Neuronal stem cell (in vitro differentiated cells): ENCODE measurements around the gene PNPLA7.
A peak's percentile ranks its signal among the peaks of the same experiment; 100 is the strongest.
"Not testable (repeated sequence)": the region's sequence is repeated elsewhere in the genome, so short reads cannot be mapped to it uniquely, and the experiment has no call there.

Source experiments
- DNase-seq: peaks from one replicate; pipeline ENCODE4 v3.0.0-alpha.2; 2013; ENCODE audit warnings: low spot score
- H2AFZ ChIP-seq: one replicate; pipeline ENCODE4 v1.6.1; 2013; ENCODE audit warnings: mild to moderate bottlenecking, low read length, inconsistent platforms
- H2AK5ac ChIP-seq: 2 replicates; pipeline ENCODE4 v1.6.1; 2013; ENCODE audit warnings: low read depth, mild to moderate bottlenecking, inconsistent platforms, low read length, moderate library complexity, mixed read lengths
- H2BK120ac ChIP-seq: 2 replicates; pipeline ENCODE4 v1.6.1; 2013; ENCODE audit warnings: low read depth, mild to moderate bottlenecking, inconsistent platforms, low read length, moderate library complexity, mixed read lengths
- H2BK12ac ChIP-seq: one replicate; pipeline ENCODE4 v1.6.1; 2013; ENCODE audit warnings: low read length, inconsistent platforms
- H2BK15ac ChIP-seq: 2 replicates; pipeline ENCODE4 v1.6.1; 2013; ENCODE audit warnings: mild to moderate bottlenecking, low read length, inconsistent platforms, mixed read lengths
- H2BK5ac ChIP-seq: one replicate; pipeline ENCODE4 v1.6.1; 2013; ENCODE audit warnings: inconsistent platforms, mild to moderate bottlenecking, low read length, moderate library complexity
- H3K14ac ChIP-seq: one replicate; pipeline ENCODE4 v1.6.1; 2013; ENCODE audit warnings: low read length, inconsistent platforms
- H3K18ac ChIP-seq: 2 replicates; pipeline ENCODE4 v1.6.1; 2013; ENCODE audit warnings: low read length, inconsistent platforms
- H3K23ac ChIP-seq: 2 replicates; pipeline ENCODE4 v1.6.1; 2013; ENCODE audit warnings: low read depth, mild to moderate bottlenecking, mixed read lengths, low read length, inconsistent platforms; ENCODE audit not compliant: poor library complexity
- H3K27ac ChIP-seq: replicated peaks from 3 replicates; pipeline ENCODE4 v1.5.1; 2013; ENCODE audit warnings: low read length, inconsistent platforms
- H3K27me3 ChIP-seq, 3 experiments: 2 replicates each; pipeline ENCODE4 v1.6.1; 2013; ENCODE audit warnings: low read length in 3 of 3, mild to moderate bottlenecking in 2 of 3, inconsistent platforms in 1 of 3, low read depth in 1 of 3, mixed read lengths in 1 of 3, moderate library complexity in 1 of 3; ENCODE audit not compliant: control insufficient read depth in 3 of 3, insufficient read depth in 3 of 3
- H3K36me3 ChIP-seq, 2 donors: replicated peaks in 1 of 2; 2 replicates each; pipeline ENCODE4 v1.6.1; 2013; ENCODE audit warnings: low read length in 2 of 2; ENCODE audit not compliant: control insufficient read depth in 2 of 2, insufficient read depth in 2 of 2
- H3K4ac ChIP-seq: 2 replicates; pipeline ENCODE4 v1.6.1; 2013; ENCODE audit warnings: inconsistent platforms, mild to moderate bottlenecking, low read length, moderate library complexity
- H3K4me1 ChIP-seq, 2 donors: 1 replicate in 1 of 2; 2 replicates in 1 of 2; pipeline ENCODE4 v1.6.1; 2013; ENCODE audit warnings: low read length in 2 of 2, low read depth in 1 of 2; ENCODE audit not compliant: control insufficient read depth in 2 of 2, insufficient read depth in 1 of 2
- H3K4me2 ChIP-seq: one replicate; pipeline ENCODE4 v1.6.1; 2013; ENCODE audit warnings: mild to moderate bottlenecking, low read length, inconsistent platforms; ENCODE audit not compliant: insufficient read depth, poor library complexity, severe bottlenecking
- H3K4me3 ChIP-seq, 2 donors: 2 replicates each; pipeline ENCODE4 v1.5.1; 2013; ENCODE audit warnings: low read length in 2 of 2, mild to moderate bottlenecking in 2 of 2, inconsistent platforms in 1 of 2, moderate library complexity in 1 of 2
- H3K79me1 ChIP-seq: one replicate; pipeline ENCODE4 v1.6.1; 2013; ENCODE audit warnings: low read depth, mild to moderate bottlenecking, inconsistent platforms, low read length, moderate library complexity
- H3K9ac ChIP-seq: one replicate; pipeline ENCODE4 v1.6.1; 2013; ENCODE audit warnings: mild to moderate bottlenecking, low read depth, low read length, inconsistent platforms; ENCODE audit not compliant: poor library complexity
- H3K9me3 ChIP-seq, 2 donors: replicated peaks in 1 of 2; 2 replicates each; pipeline versions ENCODE3 to v1.6.1; 2013; ENCODE audit warnings: low read length in 2 of 2, mild to moderate bottlenecking in 2 of 2, inconsistent platforms in 1 of 2, low read depth in 1 of 2, mixed read lengths in 1 of 2, moderate library complexity in 1 of 2; ENCODE audit not compliant: control insufficient read depth in 2 of 2, insufficient read depth in 1 of 2
- H4K8ac ChIP-seq: one replicate; pipeline ENCODE4 v1.6.1; 2013; ENCODE audit warnings: low read depth, mild to moderate bottlenecking, inconsistent platforms, low read length, moderate library complexity
- H4K91ac ChIP-seq: one replicate; pipeline ENCODE4 v1.6.1; 2013; ENCODE audit warnings: low read length, low read depth, mild to moderate bottlenecking, inconsistent platforms; ENCODE audit not compliant: poor library complexity
- WGBS, 2 donors: extraction: QIAGEN DNeasy Blood & Tissue Kit; methylation state at CpG; one replicate each; pipeline ENCODE4 v1.1.7; 2013; ENCODE audit warnings: missing lambda C conversion rate in 2 of 2, mixed read lengths in 1 of 2; ENCODE audit not compliant: insufficient read length in 2 of 2, insufficient replicate concordance in 1 of 2; ENCODE audit errors: extremely low coverage in 2 of 2; 5-methylcytosine and 5-hydroxymethylcytosine counted together

The PNPLA7 gene

DNA sequence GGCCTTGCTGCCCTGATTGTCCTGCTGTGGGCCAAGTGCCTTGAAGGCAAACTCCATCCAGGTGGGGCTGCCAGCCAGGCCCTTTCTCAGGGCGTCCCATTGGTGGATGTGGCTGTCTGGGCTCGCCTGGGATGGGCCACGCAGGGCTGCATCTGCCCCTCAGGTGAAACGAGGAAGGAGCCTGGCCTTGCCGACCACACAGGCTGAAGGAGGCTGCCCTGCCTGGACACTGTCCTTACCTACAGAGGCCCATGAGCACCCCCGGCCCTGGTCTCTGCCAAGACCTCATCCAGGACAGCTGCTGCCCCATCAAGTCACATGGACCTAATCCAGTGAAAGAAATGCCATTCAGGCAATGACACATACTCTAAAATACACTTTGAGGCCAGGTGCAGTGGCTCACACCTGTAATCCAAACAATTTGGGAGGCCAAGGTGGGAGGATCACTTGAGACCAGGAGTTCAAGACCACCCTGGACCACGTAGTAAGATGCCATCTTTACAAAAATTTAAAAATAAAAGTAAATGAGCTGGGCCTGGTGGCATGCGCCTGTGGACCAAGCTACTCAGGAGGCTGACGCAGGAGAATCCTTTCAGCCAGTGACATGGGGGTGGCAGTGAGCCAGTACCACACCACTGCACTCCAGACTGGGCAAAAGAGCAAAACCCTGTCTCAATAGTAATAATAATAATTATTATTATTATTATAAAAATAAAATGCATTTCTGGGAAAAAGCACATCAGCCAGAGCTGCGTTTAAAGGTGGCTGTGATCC is 33.9 kb downstream of the PNPLA7 start:
- Histone ChIP-seq H3K9ac (no peak overlapping the region), H3K79me1 (peaks cover 2% of the 10 kb centered on the region), H2BK15ac (no peak overlapping the region), H3K27me3 (no peaks in the 10 kb centered on the region), H3K23ac (no peak overlapping the region), H2AK5ac (peak overlapping the region; percentile 52), H3K27ac (no peak overlapping the region), H4K91ac (no peak overlapping the region), H3K36me3 (no peaks in the 10 kb centered on the region), H3K4me3 (no peak overlapping the region), H2AFZ (no peak overlapping the region), H3K18ac (no peak overlapping the region), H2BK12ac (no peak overlapping the region), H2BK120ac (no peak overlapping the region), H3K14ac (no peak overlapping the region), H3K9me3 (peaks cover 0 to 2% of the 10 kb centered on the region in 2 donors), H2BK5ac (no peak overlapping the region), H3K4me2 (no peak overlapping the region), H3K4me1 (no peaks in the 10 kb centered on the region), H3K4ac (no peak overlapping the region), H4K8ac (no peak overlapping the region)
- WGBS, 2 donors, result no CpG with 5 or more reads among the region's 10 CpGs
- no peak for DNase-seq

- Histone ChIP-seq H2BK12ac (no peak overlapping the region), H3K79me1 (peaks cover 2% of the 10 kb centered on the region), H2BK120ac (peak overlapping the region; percentile 47), H3K4me3 (no peak overlapping the region), H3K4me1 (no peaks in the 10 kb centered on the region), H3K23ac (no peak overlapping the region), H3K4me2 (no peak overlapping the region), H4K8ac (no peak overlapping the region), H2BK5ac (no peak overlapping the region), H3K36me3 (no peaks in the 10 kb centered on the region), H3K27me3 (no peaks in the 10 kb centered on the region), H3K27ac (no peak overlapping the region), H2AK5ac (peak overlapping the region; percentile 37), H2AFZ (no peak overlapping the region), H3K9ac (no peak overlapping the region), H3K14ac (no peak overlapping the region), H2BK15ac (peak overlapping the region; percentile 37), H4K91ac (no peak overlapping the region), H3K4ac (no peak overlapping the region), H3K9me3 (peaks cover 0 to 2% of the 10 kb centered on the region in 2 donors), H3K18ac (peak overlapping the region; percentile 48)
- WGBS, 2 donors, result no CpG with 5 or more reads among the region's 23 CpGs
- no peak for DNase-seq
Observed at GRCh38 chr9:137515338-137515724, 34.9 kb downstream of the PNPLA7 start.

DNA sequence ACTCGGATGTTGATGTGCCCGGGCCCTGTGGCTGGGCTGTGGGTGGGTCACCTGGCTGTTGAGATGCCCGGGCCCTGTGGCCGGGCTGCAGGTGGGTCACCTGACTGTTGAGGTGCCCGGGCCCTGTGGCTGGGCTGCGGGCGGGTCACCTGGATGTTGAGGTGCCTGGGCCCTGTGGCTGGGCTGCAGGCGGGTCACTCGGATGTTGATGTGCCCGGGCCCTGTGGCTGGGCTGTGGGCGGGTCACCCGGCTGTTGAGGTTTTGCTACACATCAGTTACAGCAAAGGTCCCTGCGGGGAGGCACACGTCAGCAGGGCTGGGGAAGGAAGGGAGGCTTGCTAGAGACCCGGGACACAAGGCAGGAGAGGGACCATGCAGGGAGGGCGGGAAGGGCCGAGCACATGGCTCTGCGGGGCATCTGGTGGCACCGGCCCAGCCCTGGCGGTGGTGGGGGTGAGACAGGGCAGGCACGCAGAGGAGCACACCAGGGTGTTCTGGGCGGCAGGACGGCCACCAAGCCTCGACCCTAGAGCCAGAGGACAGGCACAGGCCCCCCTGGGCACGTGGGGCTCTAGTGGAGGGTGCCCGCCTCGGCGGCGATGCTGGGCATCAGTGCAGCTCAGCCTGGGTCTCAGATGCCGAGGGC is 35.4 kb downstream of the PNPLA7 start:
- H3K9ac ChIP-seq, result no peak overlapping the region
- H2BK15ac ChIP-seq, result peak overlapping the region; percentile 37
- DNase-seq, result no peak
- no peak overlapping the region for H2BK5ac ChIP-seq
- H4K91ac ChIP-seq, result no peak overlapping the region
- H2AK5ac ChIP-seq, result peak overlapping the region; percentile 37
- no peaks in the 10 kb centered on the region for H3K4me1 ChIP-seq
- H3K23ac ChIP-seq, result no peak overlapping the region
- no peaks in the 10 kb centered on the region for H3K27me3 ChIP-seq
- no peak overlapping the region for H3K4me3 ChIP-seq
- peaks cover 0 to 2% of the 10 kb centered on the region in 2 donors for H3K9me3 ChIP-seq
- H2BK12ac ChIP-seq, result no peak overlapping the region
- H3K36me3 ChIP-seq, result no peaks in the 10 kb centered on the region
- no peak overlapping the region for H3K4ac ChIP-seq
- H3K14ac ChIP-seq, result no peak overlapping the region
- no peak overlapping the region for H4K8ac ChIP-seq
- no peak overlapping the region for H3K27ac ChIP-seq
- H2BK120ac ChIP-seq, result peak overlapping the region; percentile 47
- no peak overlapping the region for H2AFZ ChIP-seq
- H3K18ac ChIP-seq, result peak overlapping the region; percentile 48
- no peak overlapping the region for H3K4me2 ChIP-seq
- H3K79me1 ChIP-seq, result peaks cover 2% of the 10 kb centered on the region
- WGBS, 2 donors, result no CpG with 5 or more reads among the region's 30 CpGs

GRCh38 chr9:137513801-137514570 is 36.2 kb downstream of the PNPLA7 start:
- not testable (repeated sequence) for H3K9me3 ChIP-seq, H2BK15ac ChIP-seq, H3K36me3 ChIP-seq, DNase-seq, H3K18ac ChIP-seq, H3K23ac ChIP-seq, H4K91ac ChIP-seq, H3K4me3 ChIP-seq, H3K9ac ChIP-seq, H3K27ac ChIP-seq, H2BK120ac ChIP-seq, H3K27me3 ChIP-seq, H3K4me1 ChIP-seq, H2AK5ac ChIP-seq, H3K14ac ChIP-seq, H2AFZ ChIP-seq, H3K79me1 ChIP-seq, H4K8ac ChIP-seq, H2BK12ac ChIP-seq, H2BK5ac ChIP-seq, H3K4ac ChIP-seq, H3K4me2 ChIP-seq
- WGBS, 2 donors, result no CpG with 5 or more reads among the region's 42 CpGs
